Colonic mucosa (tissue), 4 donors: ENCODE measurements around the gene SLC30A5. TPM values are rescaled to one million over a fixed set of nuclear protein-coding genes. Genes with fewer than 3 reads are reported as not detected.

ENCODE experiments used
- DNase-seq: peaks from one replicate; pipeline ENCODE4 v3.0.0-alpha.2; 2020
- H3K27ac ChIP-seq: fragments of 200-600 bp; one replicate; pipeline ENCODE4 v1.8.0; 2021
- H3K27me3 ChIP-seq: fragments of 200-600 bp; one replicate; pipeline ENCODE4 v1.8.0; 2021
- H3K36me3 ChIP-seq: fragments of 200-600 bp; one replicate; pipeline ENCODE4 v1.8.0; 2021
- H3K4me1 ChIP-seq: fragments of 200-600 bp; one replicate; pipeline ENCODE4 v1.8.0; 2021; ENCODE audit warnings: mild to moderate bottlenecking
- H3K4me3 ChIP-seq: fragments of 200-600 bp; one replicate; pipeline ENCODE4 v1.8.0; 2021
- H3K9ac ChIP-seq, 2 donors: one replicate each; pipeline ENCODE4 v1.7.0; 2013; ENCODE audit warnings: control low read depth in 2 of 2, low read depth in 2 of 2, low read length in 2 of 2
- H3K9me3 ChIP-seq: fragments of 200-600 bp; one replicate; pipeline ENCODE4 v1.8.0; 2021
- CTCF ChIP-seq: fragments of 200-600 bp; IDR thresholded peaks from one replicate; pipeline ENCODE4 v1.8.0; 2022; ENCODE audit warnings: antibody characterized with exemption, mild to moderate bottlenecking
- intact Hi-C: fragments of 100-400 bp; cut with DNase I; formaldehyde crosslinking; loops from one replicate; pipeline ENCODE4 v1.14.1; 2022
- total RNA-seq, 2 donors: library from RNA; stranded (reverse); fragmentation: NEBNext Ultra II Directional in 1 of 2; extraction: Animal tissue kit (Norgen Biotek cat#: 25700) in 1 of 2; gene quantifications; one replicate each; pipeline ENCODE4 v1.2.1, GENCODE V29; 2021
- donor health status: healthy.
- donor health status: DM: no; HTN: no; CAD: no.
- donor health status: DM: no; HTN: no; CAD: no.

Gene SLC30A5
- total RNA-seq, 2 donors from 2014 or later, result 45.9 to 50.5 TPM

- H3K27me3 ChIP-seq, result no peaks in the 10 kb centered on the region
- H3K27ac ChIP-seq, result no peak overlapping the region
- DNase-seq, result no peak
- no peaks in the 10 kb centered on the region for H3K9me3 ChIP-seq
- no peaks in the 10 kb centered on the region for H3K36me3 ChIP-seq
- no peak overlapping the region for H3K9ac ChIP-seq
- intact Hi-C loops, result no loop called here
- TF ChIP-seq CTCF, result no peak
- no peak overlapping the region for H3K4me3 ChIP-seq
- no peaks in the 10 kb centered on the region for H3K4me1 ChIP-seq
Observed at GRCh38 chr5:69078921-69079540, 14.8 kb upstream of the SLC30A5 start.

- no peak overlapping the region for H3K27ac ChIP-seq
- no peak overlapping the region for H3K4me3 ChIP-seq
- no peaks in the 10 kb centered on the region for H3K27me3 ChIP-seq
- H3K9ac ChIP-seq, result no peak overlapping the region
- no peak for DNase-seq
- H3K36me3 ChIP-seq, result no peaks in the 10 kb centered on the region
- no peaks in the 10 kb centered on the region for H3K9me3 ChIP-seq
- intact Hi-C loops, result no loop called here
- no peak for TF ChIP-seq CTCF
- no peaks in the 10 kb centered on the region for H3K4me1 ChIP-seq
Observed at GRCh38 chr5:69079556-69079955, 14.3 kb upstream of the SLC30A5 start.

- no peaks in the 10 kb centered on the region for H3K27me3 ChIP-seq
- no peaks in the 10 kb centered on the region for H3K9me3 ChIP-seq
- intact Hi-C loops, result no loop called here
- H3K36me3 ChIP-seq, result no peaks in the 10 kb centered on the region
- peak; percentile 24 for TF ChIP-seq CTCF
- H3K27ac ChIP-seq, result no peak overlapping the region
- no peaks in the 10 kb centered on the region for H3K4me1 ChIP-seq
- H3K9ac ChIP-seq, result no peak overlapping the region
- H3K4me3 ChIP-seq, result no peak overlapping the region
- DNase-seq, result peak; percentile 73
Observed at GRCh38 chr5:69083412-69083811, 10.4 kb upstream of the SLC30A5 start.

GRCh38 chr5:69084195-69084594 is 9.6 kb upstream of the SLC30A5 start:
- TF ChIP-seq CTCF, result no peak
- H3K9ac ChIP-seq, result no peak overlapping the region
- DNase-seq, result no peak
- intact Hi-C loops, result no loop called here
- no peaks in the 10 kb centered on the region for H3K4me1 ChIP-seq
- H3K27ac ChIP-seq, result no peak overlapping the region
- no peaks in the 10 kb centered on the region for H3K36me3 ChIP-seq
- H3K9me3 ChIP-seq, result no peaks in the 10 kb centered on the region
- H3K27me3 ChIP-seq, result no peaks in the 10 kb centered on the region
- H3K4me3 ChIP-seq, result no peak overlapping the region

- H3K4me1 ChIP-seq, result no peaks in the 10 kb centered on the region
- no peak for TF ChIP-seq CTCF
- no peaks in the 10 kb centered on the region for H3K9me3 ChIP-seq
- DNase-seq, result no peak
- intact Hi-C loops, result loop anchor here (5.0 kb wide), 1 partner anchor 43 kb away; no protein-coding TSS in a partner anchor
- H3K36me3 ChIP-seq, result no peaks in the 10 kb centered on the region
- H3K27ac ChIP-seq, result no peak overlapping the region
- H3K4me3 ChIP-seq, result no peak overlapping the region
- no peak overlapping the region for H3K9ac ChIP-seq
- no peaks in the 10 kb centered on the region for H3K27me3 ChIP-seq
Observed at GRCh38 chr5:69084903-69085302, 8.9 kb upstream of the SLC30A5 start.
